PC-3 (cell line): ENCODE results near the gene KCNJ10.

ENCODE experiments used
- EZH2 ChIP-seq: fragments of 300-600 bp; sonication (generic); IDR thresholded peaks from one replicate; pipeline ENCODE4 v1.6.1; 2017; ENCODE audit warnings: antibody characterized with exemption, mild to moderate bottlenecking, low read length; ENCODE audit not compliant: unreplicated experiment
- EZH2phosphoT487 ChIP-seq: fragments of 300-600 bp; sonication (generic); IDR thresholded peaks from 2 replicates; pipeline ENCODE4 v1.6.1; 2018; ENCODE audit warnings: mild to moderate bottlenecking, antibody characterized with exemption, low read length, borderline replicate concordance
- TF ChIP-seq, protein P1 (sequence below): fragments of 300-600 bp; sonication (generic); conservative IDR thresholded peaks from 2 replicates; pipeline ENCODE4 v1.5.1; 2017; ENCODE audit warnings: antibody characterized with exemption, low read depth, mild to moderate bottlenecking, low read length

DNA sequence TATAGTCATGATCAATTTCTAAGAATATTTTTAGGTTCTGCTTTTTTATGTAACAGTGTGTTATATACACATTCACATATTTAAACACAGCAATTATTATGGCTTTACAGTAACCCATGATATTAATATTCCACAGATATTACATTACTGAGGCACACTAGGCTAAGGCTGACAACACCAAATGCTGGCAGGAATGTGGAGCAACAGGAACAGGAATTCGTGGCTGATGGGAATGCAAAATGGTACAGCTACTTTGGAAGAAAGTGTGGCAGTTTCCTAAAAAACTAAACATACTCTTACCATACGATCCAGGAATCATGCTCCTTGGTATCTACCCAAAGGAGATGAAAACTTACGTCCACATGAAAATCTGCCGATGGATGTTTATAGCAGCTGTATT lies 9.5 kb upstream of the KCNJ10 start:
- TF ChIP-seq, protein P1, sequence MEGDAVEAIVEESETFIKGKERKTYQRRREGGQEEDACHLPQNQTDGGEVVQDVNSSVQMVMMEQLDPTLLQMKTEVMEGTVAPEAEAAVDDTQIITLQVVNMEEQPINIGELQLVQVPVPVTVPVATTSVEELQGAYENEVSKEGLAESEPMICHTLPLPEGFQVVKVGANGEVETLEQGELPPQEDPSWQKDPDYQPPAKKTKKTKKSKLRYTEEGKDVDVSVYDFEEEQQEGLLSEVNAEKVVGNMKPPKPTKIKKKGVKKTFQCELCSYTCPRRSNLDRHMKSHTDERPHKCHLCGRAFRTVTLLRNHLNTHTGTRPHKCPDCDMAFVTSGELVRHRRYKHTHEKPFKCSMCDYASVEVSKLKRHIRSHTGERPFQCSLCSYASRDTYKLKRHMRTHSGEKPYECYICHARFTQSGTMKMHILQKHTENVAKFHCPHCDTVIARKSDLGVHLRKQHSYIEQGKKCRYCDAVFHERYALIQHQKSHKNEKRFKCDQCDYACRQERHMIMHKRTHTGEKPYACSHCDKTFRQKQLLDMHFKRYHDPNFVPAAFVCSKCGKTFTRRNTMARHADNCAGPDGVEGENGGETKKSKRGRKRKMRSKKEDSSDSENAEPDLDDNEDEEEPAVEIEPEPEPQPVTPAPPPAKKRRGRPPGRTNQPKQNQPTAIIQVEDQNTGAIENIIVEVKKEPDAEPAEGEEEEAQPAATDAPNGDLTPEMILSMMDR, result no peak
- TF ChIP-seq EZH2 (no peak), EZH2phosphoT487 (no peak)
